SK-N-SH treated with all-trans-retinoic acid at 6 μM for 48 hours (cell line): Measurements from ENCODE around the gene BPIFB3.

Source experiments
- ATAC-seq: fragments of 200-7000 bp; cut with Tn5 transposase; 3 replicates; pipeline ENCODE4 v1.9.1; 2020; ENCODE audit warnings: mild to moderate bottlenecking, moderate library complexity
- ARNTL ChIP-seq: fragments of 450-650 bp; formaldehyde crosslinking; IDR thresholded peaks from 2 replicates; pipeline ENCODE4 v1.5.0; 2020; ENCODE audit warnings: low read depth, mild to moderate bottlenecking, moderate library complexity, borderline replicate concordance
- BACH2 ChIP-seq: fragments of 250-450 bp; sonication (Bioruptor Pico); IDR thresholded peaks from 2 replicates; pipeline ENCODE4 v1.9.0; 2021; ENCODE audit warnings: mild to moderate bottlenecking, borderline replicate concordance
- CREB5 ChIP-seq: fragments of 250-450 bp; sonication (Bioruptor Pico); IDR thresholded peaks from 2 replicates; pipeline ENCODE4 v1.5.1; 2020; ENCODE audit warnings: low read depth, mild to moderate bottlenecking, moderate library complexity
- CSRNP3 ChIP-seq: fragments of 250-450 bp; sonication (Bioruptor Pico); IDR thresholded peaks from 2 replicates; pipeline ENCODE4 v1.5.1; 2021; ENCODE audit warnings: mild to moderate bottlenecking, moderate library complexity
- ESRRG ChIP-seq: fragments of 250-450 bp; sonication (Bioruptor Pico); IDR thresholded peaks from 2 replicates; pipeline ENCODE4 v1.6.1; 2021; ENCODE audit warnings: mild to moderate bottlenecking
- GLIS3 ChIP-seq: fragments of 250-450 bp; sonication (Bioruptor Pico); IDR thresholded peaks from 2 replicates; pipeline ENCODE4 v1.5.0; 2020; ENCODE audit warnings: mild to moderate bottlenecking, moderate library complexity
- ISL1 ChIP-seq: fragments of 250-450 bp; sonication (Bioruptor Pico); IDR thresholded peaks from 2 replicates; pipeline ENCODE4 v2.1.2; 2022; ENCODE audit warnings: mild to moderate bottlenecking, moderate library complexity
- OSR1 ChIP-seq: fragments of 250-450 bp; sonication (Bioruptor Pico); IDR thresholded peaks from 2 replicates; pipeline ENCODE4 v1.8.0; 2022; ENCODE audit warnings: moderate library complexity, mild to moderate bottlenecking, inconsistent platforms
- PATZ1 ChIP-seq: fragments of 250-450 bp; sonication (Bioruptor Pico); IDR thresholded peaks from 2 replicates; pipeline ENCODE4 v1.8.0; 2020; ENCODE audit warnings: mild to moderate bottlenecking, moderate library complexity, borderline replicate concordance
- POU6F1 ChIP-seq: fragments of 250-450 bp; sonication (Bioruptor Pico); IDR thresholded peaks from 2 replicates; pipeline ENCODE4 v1.8.0; 2021; ENCODE audit warnings: low read depth, mild to moderate bottlenecking, moderate library complexity, borderline replicate concordance
- PPARA ChIP-seq: fragments of 250-450 bp; sonication (Bioruptor Pico); IDR thresholded peaks from 2 replicates; pipeline ENCODE4 v1.5.0; 2020; ENCODE audit warnings: mild to moderate bottlenecking, borderline replicate concordance
- SNAI2 ChIP-seq: fragments of 250-450 bp; sonication (Bioruptor Pico); IDR thresholded peaks from 2 replicates; pipeline ENCODE4 v1.5.0; 2020; ENCODE audit warnings: mild to moderate bottlenecking, moderate library complexity
- TCF4 ChIP-seq: fragments of 250-450 bp; sonication (Bioruptor Pico); IDR thresholded peaks from 2 replicates; pipeline ENCODE4 v1.8.0; 2021; ENCODE audit warnings: mild to moderate bottlenecking, moderate library complexity, borderline replicate concordance
- TOX ChIP-seq: fragments of 250-450 bp; sonication (Bioruptor Pico); IDR thresholded peaks from 2 replicates; pipeline ENCODE4 v1.8.0; 2021; ENCODE audit warnings: mild to moderate bottlenecking, moderate library complexity, borderline replicate concordance
- TSHZ2 ChIP-seq: fragments of 250-450 bp; sonication (Bioruptor Pico); IDR thresholded peaks from 2 replicates; pipeline ENCODE4 v1.5.0; 2020; ENCODE audit warnings: mild to moderate bottlenecking, moderate library complexity
- ZC3H10 ChIP-seq: fragments of 250-450 bp; sonication (Bioruptor Pico); IDR thresholded peaks from 2 replicates; pipeline ENCODE4 v1.5.1; 2021; ENCODE audit warnings: mild to moderate bottlenecking, moderate library complexity
- ZFP3 ChIP-seq: fragments of 250-450 bp; sonication (Bioruptor Pico); IDR thresholded peaks from 2 replicates; pipeline ENCODE4 v1.5.0; 2020; ENCODE audit warnings: mild to moderate bottlenecking, moderate library complexity
- ZFP30 ChIP-seq: fragments of 450-650 bp; formaldehyde crosslinking; IDR thresholded peaks from 2 replicates; pipeline ENCODE4 v1.5.0; 2022; ENCODE audit warnings: mild to moderate bottlenecking, moderate library complexity
- ZNF565 ChIP-seq: fragments of 450-650 bp; formaldehyde crosslinking; conservative IDR thresholded peaks from 2 replicates; pipeline ENCODE4 v1.5.0; 2020; ENCODE audit warnings: low read depth, mild to moderate bottlenecking, moderate library complexity
- ZNF70 ChIP-seq: fragments of 450-650 bp; formaldehyde crosslinking; IDR thresholded peaks from 2 replicates; pipeline ENCODE4 v1.5.0; 2020; ENCODE audit warnings: mild to moderate bottlenecking, moderate library complexity
- ZNF8 ChIP-seq: fragments of 450-650 bp; formaldehyde crosslinking; IDR thresholded peaks from 2 replicates; pipeline ENCODE4 v1.5.0; 2020; ENCODE audit warnings: mild to moderate bottlenecking, moderate library complexity

BPIFB3 gene

GRCh38 chr20:33012327-33013189 lies 41.1 kb upstream of the BPIFB3 start (continued):
- no peak for TF ChIP-seq SNAI2 (CRISPR knock-in tag)
- TF ChIP-seq PPARA: no peak
- TF ChIP-seq ZNF565 (CRISPR knock-in tag): no peak
- no peak for TF ChIP-seq ZFP3 (CRISPR knock-in tag)

GRCh38 chr20:33013701-33014326 lies 39.9 kb upstream of the BPIFB3 start:
- ATAC-seq: no peak
- TF ChIP-seq CSRNP3: no peak
- no peak for TF ChIP-seq BACH2 (CRISPR knock-in tag)
- TF ChIP-seq TCF4 (CRISPR knock-in tag): no peak
- no peak for TF ChIP-seq OSR1 (CRISPR knock-in tag)
- TF ChIP-seq ZNF565 (CRISPR knock-in tag): no peak
- no peak for TF ChIP-seq TOX
- no peak for TF ChIP-seq ARNTL (CRISPR knock-in tag)
- TF ChIP-seq ZFP3 (CRISPR knock-in tag): no peak

- ATAC-seq: no peak
- TF ChIP-seq PATZ1 (CRISPR knock-in tag) (no peak), CREB5 (CRISPR knock-in tag) (no peak), OSR1 (CRISPR knock-in tag) (no peak), POU6F1 (no peak), ZFP30 (CRISPR knock-in tag) (no peak), ZNF70 (CRISPR knock-in tag) (no peak), ZNF8 (no peak), TOX (no peak), ISL1 (CRISPR knock-in tag) (no peak), CSRNP3 (no peak)
- TF ChIP-seq, all 23 proteins: peak for 0
These were observed 39.2 kb upstream of the BPIFB3 start for GRCh38 chr20:33014336-33015113.

GRCh38 chr20:33015114-33015484 lies 38.6 kb upstream of the BPIFB3 start:
- ATAC-seq: no peak
- TF ChIP-seq BACH2 (CRISPR knock-in tag): no peak
- no peak for TF ChIP-seq PPARA
- TF ChIP-seq TSHZ2: no peak
- no peak for TF ChIP-seq ARNTL (CRISPR knock-in tag)
- TF ChIP-seq ISL1 (CRISPR knock-in tag): no peak
- no peak for TF ChIP-seq GLIS3 (CRISPR knock-in tag)
- TF ChIP-seq ESRRG (CRISPR knock-in tag): no peak
- no peak for TF ChIP-seq OSR1 (CRISPR knock-in tag)
- no peak for TF ChIP-seq ZC3H10
- no peak for TF ChIP-seq ZNF70 (CRISPR knock-in tag)
- TF ChIP-seq TOX: no peak
- TF ChIP-seq ZNF8: no peak
